GM12891 (cell line): ENCODE data around the gene MEF2D.

Experiments used
- DNase-seq: peaks from one replicate; pipeline ENCODE4 v3.0.0; 2011; ENCODE audit warnings: low spot score; ENCODE audit not compliant: insufficient read length
- FAIRE-seq: peaks from 2 replicates; lab custom pipeline; 2011; peaks lifted over from hg19 to GRCh38; lab: Jason Lieb, UNC
- PAX5 ChIP-seq: IDR thresholded peaks from 2 replicates; pipeline ENCODE4 v1.6.1; 2011; ENCODE audit warnings: low read length, moderate library complexity, mild to moderate bottlenecking; ENCODE audit not compliant: insufficient read depth, severe bottlenecking
- POLR2A ChIP-seq: IDR thresholded peaks from 2 replicates; pipeline ENCODE4 v1.6.1; 2011; ENCODE audit warnings: low read depth, low read length, control low read depth
- POLR2AphosphoS5 ChIP-seq: IDR thresholded peaks from 2 replicates; pipeline ENCODE4 v1.6.1; 2011; ENCODE audit warnings: low read depth, low read length, control low read depth
- POU2F2 ChIP-seq: IDR thresholded peaks from 2 replicates; pipeline ENCODE4 v1.6.1; 2011; ENCODE audit warnings: low read depth, mild to moderate bottlenecking, control low read depth, low read length, moderate library complexity
- SPI1 ChIP-seq: IDR thresholded peaks from 2 replicates; pipeline ENCODE4 v1.6.1; 2011; ENCODE audit warnings: low read depth, low read length, control low read depth
- TAF1 ChIP-seq: IDR thresholded peaks from 2 replicates; pipeline ENCODE4 v1.6.1; 2011; ENCODE audit warnings: low read depth, low read length, control low read depth

Gene MEF2D

GRCh38 chr1:156525856-156526489, 25.4 kb upstream of the MEF2D start:
- FAIRE-seq (peak; percentile 61), DNase-seq (no peak)
- TF ChIP-seq POU2F2 (no peak), POLR2AphosphoS5 (no peak), TAF1 (no peak), SPI1 (no peak), POLR2A (no peak)

- DNase-seq (no peak), FAIRE-seq (peak; percentile 47)
- 0 out of 2 replicates have a peak, but pooled peaks have one; percentile 13 for TF ChIP-seq SPI1
- no peak for TF ChIP-seq POLR2A
These were observed 24.5 kb upstream of the MEF2D start for GRCh38 chr1:156525071-156525501.

- DNase-seq (no peak), FAIRE-seq (peak; percentile 84)
- TF ChIP-seq SPI1 (no peak), TAF1 (no peak), POLR2A (no peak), POU2F2 (peak; percentile 56; the same call in 1 of the 2 replicates)
These were observed 23.9 kb upstream of the MEF2D start for GRCh38 chr1:156524481-156524869.

GRCh38 chr1:156523801-156524480, 23.4 kb upstream of the MEF2D start:
- FAIRE-seq: no peak
- TF ChIP-seq TAF1 (no peak), SPI1 (peak; percentile 46)
- DNase-seq: no peak

- FAIRE-seq (no peak), DNase-seq (no peak)
- TF ChIP-seq SPI1: no peak
- TF ChIP-seq PAX5: no peak
- no peak for TF ChIP-seq POLR2AphosphoS5
- no peak for TF ChIP-seq POU2F2
- no peak for TF ChIP-seq POLR2A
- no peak for TF ChIP-seq TAF1
These were observed 21.9 kb upstream of the MEF2D start for GRCh38 chr1:156522443-156522970.

GRCh38 chr1:156517748-156518147, 17.2 kb upstream of the MEF2D start:
- FAIRE-seq (peak; percentile 16), DNase-seq (no peak)
- TF ChIP-seq POU2F2: no peak
- no peak for TF ChIP-seq POLR2AphosphoS5
- TF ChIP-seq PAX5: no peak
- no peak for TF ChIP-seq POLR2A

- no peak for DNase-seq
- TF ChIP-seq TAF1: no peak
- no peak for TF ChIP-seq SPI1
- TF ChIP-seq POLR2A: no peak
- no peak for TF ChIP-seq PAX5
- no peak for TF ChIP-seq POLR2AphosphoS5
- TF ChIP-seq POU2F2: no peak
- FAIRE-seq: peak; percentile 5
These were observed 16.2 kb upstream of the MEF2D start for GRCh38 chr1:156516821-156517220.

- DNase-seq: no peak
- no peak for FAIRE-seq
- TF ChIP-seq SPI1 (no peak), PAX5 (no peak), POU2F2 (no peak), POLR2A (no peak), POLR2AphosphoS5 (no peak), TAF1 (no peak)
These were observed 15.4 kb upstream of the MEF2D start for GRCh38 chr1:156515956-156516355.

- TF ChIP-seq PAX5 (no peak), POLR2AphosphoS5 (no peak), POU2F2 (no peak), SPI1 (no peak), POLR2A (no peak), TAF1 (no peak)
- FAIRE-seq: no peak
- no peak for DNase-seq
These were observed 12.6 kb upstream of the MEF2D start for GRCh38 chr1:156513185-156513584.

- FAIRE-seq: no peak
- TF ChIP-seq TAF1: no peak
- no peak for TF ChIP-seq SPI1
- no peak for TF ChIP-seq POU2F2
- TF ChIP-seq PAX5: no peak
- TF ChIP-seq POLR2A: no peak
- no peak for TF ChIP-seq POLR2AphosphoS5
- no peak for DNase-seq
These were observed 11.1 kb upstream of the MEF2D start for GRCh38 chr1:156511644-156512043.
